Measurements from ENCODE around the gene TIMM17A. TPM values are rescaled to one million over a fixed set of nuclear protein-coding genes. Genes with fewer than 3 reads are reported as not detected.
"Not testable (repeated sequence)": the region's sequence is repeated elsewhere in the genome, so short reads cannot be mapped to it uniquely, and the experiment has no call there.

Gene TIMM17A
- total RNA-seq, 1 donor from 2014 or later, result 50.4 TPM

DNA sequence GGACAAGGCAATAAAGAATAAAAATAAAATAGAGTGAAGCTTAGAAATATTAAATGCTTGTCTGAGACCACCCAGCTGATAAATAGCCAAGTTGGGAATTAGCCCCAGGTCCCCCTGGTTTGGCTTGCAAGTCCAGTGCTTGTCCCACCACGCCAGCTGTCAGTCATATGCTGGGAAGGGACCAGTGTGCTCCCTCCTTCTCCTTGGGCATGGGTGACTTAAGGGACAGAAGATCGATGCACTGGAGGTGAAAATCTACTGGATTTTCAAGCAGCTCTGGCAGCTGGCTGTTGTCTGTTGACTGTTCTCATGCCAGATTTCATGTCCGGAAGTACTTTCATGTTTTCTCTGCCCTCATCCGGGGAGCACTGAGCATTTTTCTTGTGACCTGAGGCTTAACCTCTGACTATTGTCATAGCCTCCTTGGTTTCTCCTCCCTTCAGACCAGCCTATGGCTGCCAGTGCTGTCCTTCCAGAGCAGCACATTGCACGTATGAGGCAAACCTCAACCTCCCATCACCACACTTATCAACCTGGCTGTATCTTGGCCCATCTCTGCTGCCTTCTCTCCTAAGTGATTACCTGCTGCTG lies 21.4 kb upstream of the TIMM17A start:
- Mint-ChIP-seq H3K9me3 (no peaks in the 10 kb centered on the region), H3K4me3 (no peak overlapping the region), H3K27ac (no peak overlapping the region), H3K36me3 (ENCODE audit: low read depth) (no peaks in the 10 kb centered on the region), H3K27me3 (peaks cover 7% of the 10 kb centered on the region), H3K4me1 (no peaks in the 10 kb centered on the region)
- intact Hi-C loops (cut with micrococcal nuclease), result no loop called here
- DNase-seq (no peak), ATAC-seq (ENCODE audit: low read depth) (no peak)
- POLR2A ChIA-PET, result no interaction called here
- no peak for TF ChIP-seq CTCF (IDR thresholded peaks at IDR 0.05)
- CTCF ChIA-PET, result no interaction called here

- Mint-ChIP-seq H3K36me3 (ENCODE audit: low read depth) (no peaks in the 10 kb centered on the region), H3K4me3 (no peak overlapping the region), H3K4me1 (no peaks in the 10 kb centered on the region), H3K27me3 (peaks cover 12% of the 10 kb centered on the region), H3K27ac (no peak overlapping the region), H3K9me3 (no peaks in the 10 kb centered on the region)
- ATAC-seq (ENCODE audit: low read depth), result no peak
- ChIA-PET CTCF (no interaction called here), POLR2A (no interaction called here)
- intact Hi-C loops (cut with micrococcal nuclease), result no loop called here
- no peak for DNase-seq
- TF ChIP-seq CTCF (IDR thresholded peaks at IDR 0.05), result no peak
These were observed 17.6 kb upstream of the TIMM17A start for GRCh38 chr1:201937624-201938213.

GRCh38 chr1:201938440-201939035 lies 16.8 kb upstream of the TIMM17A start:
- Mint-ChIP-seq H3K9me3 (no peaks in the 10 kb centered on the region), H3K4me3 (no peak overlapping the region), H3K4me1 (no peaks in the 10 kb centered on the region), H3K27ac (no peak overlapping the region), H3K36me3 (ENCODE audit: low read depth) (no peaks in the 10 kb centered on the region), H3K27me3 (peaks cover 11% of the 10 kb centered on the region)
- no peak for TF ChIP-seq CTCF (IDR thresholded peaks at IDR 0.05)
- ChIA-PET CTCF (no interaction called here), POLR2A (no interaction called here)
- ATAC-seq (ENCODE audit: low read depth), result no peak
- DNase-seq, result no peak
- intact Hi-C loops (cut with micrococcal nuclease), result no loop called here

GRCh38 chr1:201939148-201939547 lies 16.2 kb upstream of the TIMM17A start:
- Mint-ChIP-seq H3K36me3 (ENCODE audit: low read depth) (no peaks in the 10 kb centered on the region), H3K27ac (no peak overlapping the region), H3K9me3 (no peaks in the 10 kb centered on the region), H3K27me3 (peaks cover 16% of the 10 kb centered on the region), H3K4me3 (no peak overlapping the region), H3K4me1 (no peaks in the 10 kb centered on the region)
- no peak for ATAC-seq (ENCODE audit: low read depth)
- intact Hi-C loops (cut with micrococcal nuclease), result no loop called here
- CTCF ChIA-PET, result no interaction called here
- POLR2A ChIA-PET, result no interaction called here
- TF ChIP-seq CTCF (IDR thresholded peaks at IDR 0.05), result no peak
- no peak for DNase-seq

GRCh38 chr1:201939574-201939973 lies 15.7 kb upstream of the TIMM17A start:
- Mint-ChIP-seq H3K36me3 (ENCODE audit: low read depth) (no peaks in the 10 kb centered on the region), H3K4me3 (no peak overlapping the region), H3K4me1 (no peaks in the 10 kb centered on the region), H3K27ac (no peak overlapping the region), H3K9me3 (no peaks in the 10 kb centered on the region), H3K27me3 (peaks cover 17% of the 10 kb centered on the region)
- CTCF ChIA-PET, result no interaction called here
- ATAC-seq (ENCODE audit: low read depth), result no peak
- no peak for DNase-seq
- TF ChIP-seq CTCF (IDR thresholded peaks at IDR 0.05), result no peak
- POLR2A ChIA-PET, result no interaction called here
- intact Hi-C loops (cut with micrococcal nuclease), result no loop called here

DNA sequence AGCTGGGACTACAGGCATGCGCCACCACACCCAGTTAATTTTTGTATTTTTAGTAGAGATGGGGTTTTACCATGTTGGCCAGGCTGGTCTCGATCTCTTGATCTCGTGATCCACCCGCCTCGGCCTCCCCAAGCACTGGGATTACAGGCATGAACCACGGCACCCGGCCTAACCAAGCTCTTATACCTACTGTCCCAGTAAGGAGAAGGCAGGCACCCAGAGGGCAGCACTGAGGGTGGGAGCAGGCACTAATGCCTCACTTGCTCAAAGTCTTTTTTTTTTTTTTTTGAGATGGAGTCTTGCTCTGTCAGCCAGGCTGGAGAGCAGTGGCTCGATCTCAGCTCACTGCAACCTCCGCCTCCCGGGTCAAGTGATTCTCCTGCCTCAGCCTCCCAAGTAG lies 15.0 kb upstream of the TIMM17A start:
- H3K27me3 Mint-ChIP-seq, result peaks cover 24% of the 10 kb centered on the region
- H3K4me3 Mint-ChIP-seq; H3K9me3 Mint-ChIP-seq; DNase-seq; CTCF ChIA-PET; H3K36me3 Mint-ChIP-seq (ENCODE audit: low read depth); H3K27ac Mint-ChIP-seq; intact Hi-C loops (cut with micrococcal nuclease); POLR2A ChIA-PET; ATAC-seq (ENCODE audit: low read depth); H3K4me1 Mint-ChIP-seq: not testable (repeated sequence)

Measured in activated B cell treated with CpG ODN at 0.5 μM for 24 hours (primary cell).